Upper lobe of left lung (tissue), 6 donors: ENCODE measurements around the gene DENND1B. TPM values are rescaled to one million over a fixed set of nuclear protein-coding genes. Genes with fewer than 3 reads are reported as not detected.

Source experiments
- ATAC-seq, 2 donors: fragments of 200-7000 bp; cut with Tn5 transposase; one replicate each; pipeline ENCODE4 v1.9.1; 2022; ENCODE audit warnings: mild to moderate bottlenecking in 2 of 2, moderate library complexity in 2 of 2; ENCODE audit not compliant: low FRiP score in 2 of 2
- DNase-seq, 2 donors: peaks; one replicate each; pipeline ENCODE4 v3.0.0-alpha.2; 2019 to 2020
- H3K27ac ChIP-seq, 4 donors: fragments of 200-600 bp; sonication (generic); one replicate each; pipeline ENCODE4 v1.5.1; 2016 to 2019
- H3K27me3 ChIP-seq, 4 donors: fragments of 200-600 bp; sonication (generic); one replicate each; pipeline ENCODE4 v1.5.1; 2017 to 2019
- H3K36me3 ChIP-seq, 4 donors: fragments of 200-600 bp; sonication (generic); one replicate each; pipeline ENCODE4 v1.5.1; 2016 to 2019
- H3K4me1 ChIP-seq, 4 donors: fragments of 200-600 bp; sonication (generic); one replicate each; pipeline ENCODE4 v1.5.1; 2018 to 2019
- H3K4me3 ChIP-seq, 4 donors: fragments of 200-600 bp; sonication (generic); one replicate each; pipeline ENCODE4 v1.5.1; 2017 to 2019; ENCODE audit warnings: mild to moderate bottlenecking in 2 of 4, moderate library complexity in 1 of 4
- H3K9me3 ChIP-seq, 4 donors: fragments of 200-600 bp; sonication (generic); one replicate each; pipeline ENCODE4 v1.5.1; 2018 to 2019
- CTCF ChIP-seq, 6 experiments: fragments of 450-650 bp in 4 of 6; fragments of 200-600 bp in 2 of 6; sonication (generic) in 2 of 6; IDR thresholded peaks; one replicate each; pipeline ENCODE4 v1.5.1; 2016 to 2019; ENCODE audit warnings: antibody characterized with exemption in 6 of 6
- EP300 ChIP-seq, 4 donors: sonication (generic); formaldehyde crosslinking; IDR thresholded peaks; one replicate each; pipeline ENCODE4 v1.5.1; 2017; ENCODE audit warnings: antibody characterized with exemption in 4 of 4, control low read depth in 2 of 4
- POLR2A ChIP-seq, 4 donors: fragments of 450-650 bp; IDR thresholded peaks; one replicate each; pipeline ENCODE4 v1.5.1; 2016 to 2017; ENCODE audit warnings: antibody characterized with exemption in 4 of 4, mild to moderate bottlenecking in 2 of 4
- POLR2AphosphoS5 ChIP-seq, 2 donors: sonication (generic); formaldehyde crosslinking; IDR thresholded peaks; one replicate each; pipeline ENCODE4 v1.5.1; 2017; ENCODE audit warnings: antibody characterized with exemption in 2 of 2
- WGBS, 2 donors: methylation state at CpG; one replicate each; pipeline ENCODE4 v1.1.5; 2017 to 2018; 5-methylcytosine and 5-hydroxymethylcytosine counted together
- total RNA-seq, 6 donors: library from RNA; depleted of rRNA in 4 of 6; stranded (reverse); fragments of >200 nt in 4 of 6; gene quantifications; one replicate each; pipeline versions ENCODE4 v1.1.0 to v1.2.1, GENCODE V29; 2016 to 2021
- donor health status: DM: no; HTN: no; CAD: no; lungs with moderate emphysema.
- donor health status: DM: no; HTN: yes; CAD: no; lungs with severe emphysema.

Gene DENND1B
- total RNA-seq, 6 donors from 2014 or later: 14.9 to 39.1 (median 21.0) TPM

- Histone ChIP-seq H3K4me1 (no peaks in the 10 kb centered on the region), H3K27ac (no peak overlapping the region), H3K36me3 (no peaks in the 10 kb centered on the region), H3K4me3 (no peak overlapping the region), H3K9me3 (peaks cover 4 to 23% (median 16%) of the 10 kb centered on the region in 4 donors), H3K27me3 (no peaks in the 10 kb centered on the region)
- DNase-seq: no peak
- TF ChIP-seq CTCF (IDR thresholded peaks at IDR 0.05) (no peak), POLR2AphosphoS5 (IDR thresholded peaks at IDR 0.05) (no peak), EP300 (IDR thresholded peaks at IDR 0.05) (no peak), POLR2A (IDR thresholded peaks at IDR 0.05) (no peak)
- ATAC-seq: no peak
Observed at GRCh38 chr1:197797010-197797409, 21.7 kb upstream of the DENND1B start.

GRCh38 chr1:197788741-197789739 lies 13.8 kb upstream of the DENND1B start:
- no peaks in the 10 kb centered on the region for H3K27me3 ChIP-seq
- TF ChIP-seq POLR2A (IDR thresholded peaks at IDR 0.05) (no peak), EP300 (IDR thresholded peaks at IDR 0.05) (no peak), POLR2AphosphoS5 (IDR thresholded peaks at IDR 0.05) (no peak), CTCF (IDR thresholded peaks at IDR 0.05) (no peak)
- 91 to 95% methylated on average over 3 of the region's 3 CpGs for WGBS, 2 donors
- H3K36me3 ChIP-seq: no peaks in the 10 kb centered on the region
- H3K9me3 ChIP-seq: no peaks in the 10 kb centered on the region
- H3K27ac ChIP-seq: no peak overlapping the region
- DNase-seq: no peak
- ATAC-seq: peak in 1 of 2 donors; percentile 63
- H3K4me1 ChIP-seq: no peaks in the 10 kb centered on the region
- H3K4me3 ChIP-seq: no peak overlapping the region

- WGBS, 2 donors: 88 to 90% methylated on average over 3 to 7 of the region's 7 CpGs
- H3K4me3 ChIP-seq: no peak overlapping the region
Observed at GRCh38 chr1:197787623-197788536, 12.6 kb upstream of the DENND1B start.

GRCh38 chr1:197787056-197787455 lies 11.8 kb upstream of the DENND1B start:
- DNase-seq (no peak), ATAC-seq (no peak)
- no peaks in the 10 kb centered on the region for H3K9me3 ChIP-seq
- no peaks in the 10 kb centered on the region for H3K4me1 ChIP-seq
- H3K36me3 ChIP-seq: no peaks in the 10 kb centered on the region
- TF ChIP-seq POLR2AphosphoS5 (IDR thresholded peaks at IDR 0.05) (no peak), EP300 (IDR thresholded peaks at IDR 0.05) (no peak), POLR2A (IDR thresholded peaks at IDR 0.05) (no peak), CTCF (IDR thresholded peaks at IDR 0.05) (no peak)
- WGBS, 2 donors: 50 to 87% methylated on average over 3 of the region's 3 CpGs
- H3K27me3 ChIP-seq: no peaks in the 10 kb centered on the region
- H3K4me3 ChIP-seq: no peak overlapping the region
- no peak overlapping the region for H3K27ac ChIP-seq

More at GRCh38 chr1:197787623-197788536, 12.6 kb upstream of the DENND1B start:
- TF ChIP-seq EP300 (IDR thresholded peaks at IDR 0.05) (no peak), CTCF (IDR thresholded peaks at IDR 0.05) (no peak), POLR2AphosphoS5 (IDR thresholded peaks at IDR 0.05) (no peak), POLR2A (IDR thresholded peaks at IDR 0.05) (no peak)
- Histone ChIP-seq H3K36me3 (no peaks in the 10 kb centered on the region), H3K9me3 (no peaks in the 10 kb centered on the region), H3K4me1 (no peaks in the 10 kb centered on the region), H3K27me3 (no peaks in the 10 kb centered on the region), H3K27ac (no peak overlapping the region)
- ATAC-seq: peak; percentile 21 to 30
- peak in 1 of 2 donors; percentile 56 for DNase-seq
